ENCODE measurements around the gene IL22RA1.

Gene IL22RA1

DNA sequence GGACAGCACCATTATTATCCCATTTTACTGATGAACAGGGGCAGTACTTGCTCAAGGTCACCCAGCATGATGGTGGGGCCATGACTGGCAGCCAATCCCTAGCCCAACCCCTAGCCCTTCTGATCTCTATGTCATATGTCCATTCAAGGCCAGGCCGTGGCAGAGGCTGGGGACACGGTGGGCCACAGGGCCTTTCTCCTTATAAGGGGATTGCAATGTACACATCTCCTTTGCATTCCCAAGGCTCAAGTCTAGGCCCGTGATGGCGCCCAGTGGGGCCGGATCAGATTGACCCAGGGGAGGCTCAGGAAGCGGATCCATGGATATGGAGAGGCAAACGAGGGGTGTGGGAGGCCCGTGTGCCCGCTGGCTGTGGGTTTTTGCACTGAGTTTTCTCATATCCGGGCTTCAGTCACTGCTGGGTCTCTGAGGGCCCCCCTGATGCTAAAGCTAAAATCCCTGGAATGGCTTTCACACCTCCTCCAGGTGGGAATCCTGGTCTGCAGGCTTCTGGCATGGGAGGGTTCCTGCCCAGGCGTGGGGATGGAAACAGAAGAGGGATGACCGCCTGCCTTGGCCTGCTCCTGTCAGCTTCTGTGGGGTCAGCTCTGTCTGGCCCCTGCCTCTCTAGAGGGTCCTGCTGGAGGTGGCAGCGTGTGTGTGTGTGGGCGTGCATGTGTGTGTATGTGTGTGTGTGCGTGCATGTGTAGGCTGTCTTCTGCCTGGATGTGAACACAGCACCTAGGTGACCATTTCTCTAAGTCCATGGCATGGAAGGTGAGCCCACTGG, 33.1 kb downstream of the IL22RA1 start:
- Histone ChIP-seq H3K9ac (ENCODE audit: low read length) (no peak overlapping the region), H3K27ac (ENCODE audit: low read depth, low read length, poor library complexity, severe bottlenecking) (no peak overlapping the region), H3K79me2 (ENCODE audit: insufficient read depth, low read length) (no peaks in the 10 kb centered on the region), H3K4me2 (ENCODE audit: low read length) (no peak overlapping the region), H3F3A (ENCODE audit: insufficient read depth, low read length) (no peaks in the 10 kb centered on the region), H2AFZ (ENCODE audit: low read length) (no peak overlapping the region), H3K9me3 (ENCODE audit: low read length) (no peaks in the 10 kb centered on the region), H4K20me1 (ENCODE audit: insufficient read depth, low read length) (no peaks in the 10 kb centered on the region), H3K36me3 (ENCODE audit: insufficient read depth, low read length) (no peaks in the 10 kb centered on the region), H3K4me3 (ENCODE audit: low read depth, low read length, poor library complexity, severe bottlenecking) (no peak overlapping the region), H3K4me1 (ENCODE audit: insufficient read depth, low read length, severe bottlenecking) (no peaks in the 10 kb centered on the region), H3K27me3 (ENCODE audit: insufficient read depth, low read length) (peaks cover 12% of the 10 kb centered on the region; the same call in 1 of the 2 replicates), H3K9me2 (ENCODE audit: low read depth, low read length) (no peaks in the 10 kb centered on the region)
- TF ChIP-seq EZH2 (IDR thresholded peaks at IDR 0.05; ENCODE audit: borderline replicate concordance, low read length), result no peak
- TF ChIP-seq CTCF (IDR thresholded peaks at IDR 0.05; ENCODE audit: low read length), result no peak

DNA sequence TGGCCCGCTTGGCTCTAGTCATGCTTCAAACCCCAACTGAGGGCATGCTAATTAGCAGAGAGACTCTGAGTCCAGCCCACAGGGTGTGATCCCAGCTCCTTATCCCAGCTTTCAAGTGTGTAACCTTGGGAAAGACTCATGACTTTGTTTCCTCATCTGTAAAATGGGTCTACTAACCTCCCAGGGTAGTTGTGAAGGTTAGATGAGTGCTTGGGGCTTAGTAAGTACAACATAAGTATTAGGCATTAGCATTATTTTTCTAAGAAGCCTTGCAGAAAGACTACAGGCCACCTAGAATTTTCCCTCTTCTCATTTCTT, 33.8 kb downstream of the IL22RA1 start:
- H3K4me1 ChIP-seq (ENCODE audit: insufficient read depth, low read length, severe bottlenecking), result no peaks in the 10 kb centered on the region
- H3K27me3 ChIP-seq (ENCODE audit: insufficient read depth, low read length), result peaks cover 12% of the 10 kb centered on the region; the same call in 1 of the 2 replicates
- H3F3A ChIP-seq (ENCODE audit: insufficient read depth, low read length), result no peaks in the 10 kb centered on the region
- no peak for TF ChIP-seq CTCF (IDR thresholded peaks at IDR 0.05; ENCODE audit: low read length)
- H3K9me2 ChIP-seq (ENCODE audit: low read depth, low read length), result no peaks in the 10 kb centered on the region
- H3K79me2 ChIP-seq (ENCODE audit: insufficient read depth, low read length), result no peaks in the 10 kb centered on the region
- H3K9me3 ChIP-seq (ENCODE audit: low read length), result no peaks in the 10 kb centered on the region
- H3K36me3 ChIP-seq (ENCODE audit: insufficient read depth, low read length), result no peaks in the 10 kb centered on the region
- no peak overlapping the region for H3K4me2 ChIP-seq (ENCODE audit: low read length)
- no peak overlapping the region for H3K27ac ChIP-seq (ENCODE audit: low read depth, low read length, poor library complexity, severe bottlenecking)
- H4K20me1 ChIP-seq (ENCODE audit: insufficient read depth, low read length), result no peaks in the 10 kb centered on the region
- no peak overlapping the region for H3K9ac ChIP-seq (ENCODE audit: low read length)
- no peak overlapping the region for H3K4me3 ChIP-seq (ENCODE audit: low read depth, low read length, poor library complexity, severe bottlenecking)
- H2AFZ ChIP-seq (ENCODE audit: low read length), result no peak overlapping the region

GRCh38 chr1:24108334-24109165, 34.4 kb downstream of the IL22RA1 start:
- Histone ChIP-seq H3K27ac (ENCODE audit: low read depth, low read length, poor library complexity, severe bottlenecking) (no peak overlapping the region), H3F3A (ENCODE audit: insufficient read depth, low read length) (no peaks in the 10 kb centered on the region), H3K4me1 (ENCODE audit: insufficient read depth, low read length, severe bottlenecking) (no peaks in the 10 kb centered on the region), H3K9ac (ENCODE audit: low read length) (no peak overlapping the region), H3K4me3 (ENCODE audit: low read depth, low read length, poor library complexity, severe bottlenecking) (no peak overlapping the region), H4K20me1 (ENCODE audit: insufficient read depth, low read length) (no peaks in the 10 kb centered on the region), H3K79me2 (ENCODE audit: insufficient read depth, low read length) (no peaks in the 10 kb centered on the region), H3K9me2 (ENCODE audit: low read depth, low read length) (no peaks in the 10 kb centered on the region), H3K36me3 (ENCODE audit: insufficient read depth, low read length) (no peaks in the 10 kb centered on the region), H2AFZ (ENCODE audit: low read length) (no peak overlapping the region), H3K27me3 (ENCODE audit: insufficient read depth, low read length) (peaks cover 12% of the 10 kb centered on the region; the same call in 1 of the 2 replicates), H3K9me3 (ENCODE audit: low read length) (no peaks in the 10 kb centered on the region), H3K4me2 (ENCODE audit: low read length) (no peak overlapping the region)
- TF ChIP-seq CTCF (IDR thresholded peaks at IDR 0.05; ENCODE audit: low read length) (no peak), EZH2 (IDR thresholded peaks at IDR 0.05; ENCODE audit: borderline replicate concordance, low read length) (no peak)
